ENCODE data around the gene DCXR.

DCXR gene

GRCh38 chr17:82070611-82071010 is 33.1 kb upstream of the DCXR start:
- DNase-seq = no peak

GRCh38 chr17:82065638-82066303 is 28.3 kb upstream of the DCXR start, which contains the start of gene DUS1L:
Gene DUS1L (minus strand): TSS chr17:82065804. CDS start chr17:82065059, 745 bp downstream.
- peak; percentile 74 for DNase-seq

- DNase-seq = peak; percentile 20
These were observed 27.7 kb upstream of the DCXR start for GRCh38 chr17:82065193-82065637.

GRCh38 chr17:82064433-82065192 is 27.1 kb upstream of the DCXR start:
- DNase-seq = no peak

- DNase-seq = no peak
These were observed 26.2 kb upstream of the DCXR start for GRCh38 chr17:82063424-82064415.

GRCh38 chr17:82062984-82063368 is 25.5 kb upstream of the DCXR start:
- no peak for DNase-seq

- DNase-seq = no peak
These were observed 24.8 kb upstream of the DCXR start for GRCh38 chr17:82062076-82062983.

GRCh38 chr17:82061047-82061925 is 23.8 kb upstream of the DCXR start:
- no peak for DNase-seq

GRCh38 chr17:82060614-82061013 is 23.1 kb upstream of the DCXR start:
- DNase-seq = no peak

- no peak for DNase-seq
These were observed 22.5 kb upstream of the DCXR start for GRCh38 chr17:82060001-82060380.

- no peak for DNase-seq
These were observed 21.9 kb upstream of the DCXR start for GRCh38 chr17:82059272-82060000.

GRCh38 chr17:82058855-82059249 is 21.4 kb upstream of the DCXR start:
- DNase-seq = no peak

GRCh38 chr17:82058230-82058854 is 20.8 kb upstream of the DCXR start:
- no peak for DNase-seq

GRCh38 chr17:82056729-82057621 is 19.5 kb upstream of the DCXR start:
- no peak for DNase-seq

- no peak for DNase-seq
These were observed 18.6 kb upstream of the DCXR start for GRCh38 chr17:82055965-82056728.

GRCh38 chr17:82055023-82055964 is 17.8 kb upstream of the DCXR start:
- no peak for DNase-seq

All from eye (tissue), 1 donor.